NCI-H1436 treated with DMSO at 0.1 percent for 48 hours (cell line): Measurements from ENCODE around the gene ALG6.
"Not testable (repeated sequence)": the region's sequence is repeated elsewhere in the genome, so short reads cannot be mapped to it uniquely, and the experiment has no call there.

Source experiments
- DNase-seq: peaks from one replicate; lab custom pipeline; 2025; lab: John Stamatoyannopoulos, UW

The ALG6 gene

GRCh38 chr1:63328781-63329180 lies 38.6 kb upstream of the ALG6 start:
- no peak for DNase-seq

DNA sequence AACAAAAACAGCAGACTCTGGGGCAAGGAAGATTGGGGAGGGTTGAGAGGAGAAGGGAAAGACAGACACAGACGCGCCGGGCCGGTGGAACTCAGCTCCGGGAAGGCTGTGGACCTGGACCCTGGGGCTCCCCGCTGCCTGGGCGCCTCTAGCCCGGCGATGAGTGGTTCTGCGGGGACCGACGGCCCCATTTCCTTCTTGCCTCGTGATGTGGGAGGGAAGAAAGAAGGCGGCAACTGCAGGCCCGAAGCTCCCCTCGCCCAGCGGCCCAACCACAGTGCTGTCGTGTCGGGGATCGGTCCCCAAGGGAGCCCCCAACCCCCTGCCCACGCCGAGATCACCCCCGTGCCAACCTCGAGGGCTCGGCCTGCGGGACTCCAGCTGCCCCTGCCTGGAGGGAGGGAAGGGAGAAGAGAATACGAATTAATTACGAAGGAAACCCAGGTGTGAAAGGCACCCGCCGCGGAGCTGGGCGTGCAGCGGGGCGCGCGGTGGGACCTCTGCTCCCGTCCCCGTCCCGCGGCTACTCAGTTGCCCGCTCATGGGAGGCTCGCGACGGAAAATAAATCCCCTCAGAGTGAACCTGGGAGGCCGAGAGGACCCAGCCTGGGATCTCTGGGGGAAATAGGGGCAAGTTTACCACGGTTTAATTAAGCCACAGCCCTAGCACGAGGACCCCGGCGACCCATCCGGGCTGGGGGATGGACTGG lies 37.7 kb upstream of the ALG6 start:
- no peak for DNase-seq

GRCh38 chr1:63330331-63330916 lies 37.0 kb upstream of the ALG6 start:
- no peak for DNase-seq

GRCh38 chr1:63342402-63342801 lies 25.0 kb upstream of the ALG6 start:
- no peak for DNase-seq

- no peak for DNase-seq
These were observed 23.5 kb upstream of the ALG6 start for GRCh38 chr1:63343922-63344321.

DNA sequence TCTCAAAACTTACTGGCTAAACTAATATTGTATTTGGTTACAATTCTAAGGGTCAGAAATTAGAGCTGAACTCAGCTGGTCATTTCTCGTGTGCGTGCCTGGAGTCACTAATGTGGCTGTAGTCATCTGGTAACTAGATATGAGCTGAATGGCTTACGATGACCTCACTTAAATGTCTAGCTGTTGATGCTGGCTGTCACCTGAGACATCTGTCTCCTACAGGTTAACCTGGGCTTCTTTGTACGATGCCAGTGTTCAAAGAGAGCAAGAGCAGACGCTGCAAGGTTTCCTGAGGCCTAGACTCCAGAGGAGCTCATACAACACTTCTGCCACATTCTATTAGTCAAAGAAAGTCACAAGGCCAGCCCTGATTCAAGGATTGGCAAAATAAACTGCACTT lies 17.1 kb upstream of the ALG6 start:
- no peak for DNase-seq

DNA sequence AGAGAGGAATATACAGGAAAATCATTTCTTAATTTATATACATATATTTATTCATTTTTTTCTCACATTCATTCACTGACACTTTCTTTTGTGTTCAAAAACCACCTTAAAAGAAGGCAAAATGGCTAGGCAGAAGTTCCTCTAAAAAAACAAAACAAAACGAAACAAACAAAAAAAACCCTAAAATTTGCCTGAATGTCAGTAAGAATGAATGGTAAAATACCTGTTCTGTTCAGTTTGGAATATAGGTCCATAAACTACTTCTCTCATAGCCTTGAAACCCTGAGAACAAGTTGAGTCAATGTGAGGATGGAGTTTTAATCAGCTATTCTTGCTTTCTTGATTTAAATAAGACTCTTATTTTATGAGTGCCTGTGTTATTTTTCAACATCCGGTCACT lies 14.7 kb upstream of the ALG6 start:
- no peak for DNase-seq

DNA sequence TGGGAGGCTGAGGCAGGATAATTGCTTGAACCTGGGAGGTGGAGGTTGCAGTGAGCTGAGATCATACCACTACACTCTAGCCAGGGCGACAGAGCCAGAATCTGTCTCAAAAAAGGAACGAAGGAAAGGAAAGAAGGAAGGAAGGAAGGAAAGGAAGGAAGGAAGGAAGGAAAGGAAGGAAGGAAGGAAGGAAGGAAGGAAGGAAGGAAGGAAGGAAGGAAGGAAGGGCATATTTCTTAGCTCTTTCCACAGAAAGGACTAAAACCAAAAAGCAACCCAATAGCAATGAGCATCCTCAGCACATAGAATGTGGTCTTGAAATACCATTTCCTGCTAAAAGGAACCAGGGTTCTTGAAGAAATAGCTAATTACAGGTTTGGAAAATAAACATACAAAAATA lies 11.2 kb upstream of the ALG6 start:
- not testable (repeated sequence) for DNase-seq

DNA sequence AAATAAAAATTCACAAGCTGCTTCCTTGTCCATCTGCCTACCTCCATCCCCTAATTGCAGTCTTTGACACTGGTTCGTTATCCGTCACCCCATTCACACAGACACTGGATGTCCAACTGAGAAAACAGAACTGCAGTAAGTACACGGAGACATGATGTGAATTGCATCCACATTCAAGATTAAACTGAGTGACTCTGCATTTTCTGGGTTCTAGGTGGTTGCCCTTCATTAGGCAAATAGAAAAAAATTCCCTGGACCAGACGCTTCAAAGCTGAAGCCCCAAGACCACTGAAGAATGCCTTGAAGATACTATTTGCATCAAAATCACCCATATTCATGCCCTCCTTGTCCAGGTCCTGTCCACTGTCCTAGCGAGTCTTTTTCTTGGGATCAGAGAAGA lies 7.9 kb upstream of the ALG6 start:
- DNase-seq: no peak

GRCh38 chr1:63362073-63362472 lies 5.4 kb upstream of the ALG6 start:
- no peak for DNase-seq

DNA sequence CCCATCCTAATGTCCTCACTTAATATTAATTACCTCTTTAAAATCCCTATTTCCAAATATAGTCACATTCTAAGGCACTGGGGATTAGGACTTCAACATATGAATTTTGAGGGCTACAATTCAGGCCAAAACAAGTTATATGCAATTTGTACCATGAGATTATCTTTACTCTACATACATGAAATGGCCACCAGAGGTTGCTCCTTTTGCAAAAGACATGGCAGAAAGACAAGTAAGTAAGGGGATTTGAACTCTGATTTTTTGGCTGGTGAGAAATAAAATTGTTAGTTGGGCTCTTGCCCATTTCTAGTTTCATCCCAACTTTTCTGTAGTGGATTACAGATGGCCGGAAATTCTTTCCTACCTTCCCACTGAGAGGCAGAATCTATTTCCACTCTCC lies 4.8 kb upstream of the ALG6 start:
- no peak for DNase-seq

DNA sequence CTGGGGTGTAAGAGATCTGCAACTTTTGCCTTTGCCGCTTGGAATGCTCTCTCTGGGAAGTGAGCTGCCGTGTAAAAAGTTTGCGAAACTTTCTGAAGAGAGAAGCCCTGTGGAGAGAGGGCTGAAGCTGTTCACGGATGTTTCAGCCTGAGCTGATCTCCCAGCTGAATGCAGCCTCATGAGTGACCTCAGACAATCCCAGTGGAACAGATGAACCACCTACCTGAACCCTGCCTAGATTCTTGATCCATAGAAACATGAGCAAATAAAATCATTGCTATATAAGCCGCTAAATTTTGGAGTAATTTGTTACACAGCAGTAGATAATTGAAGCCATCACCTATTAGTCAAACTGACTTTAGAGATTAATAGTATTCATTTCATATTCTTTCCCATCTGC lies 4.4 kb upstream of the ALG6 start:
- DNase-seq: no peak

DNA sequence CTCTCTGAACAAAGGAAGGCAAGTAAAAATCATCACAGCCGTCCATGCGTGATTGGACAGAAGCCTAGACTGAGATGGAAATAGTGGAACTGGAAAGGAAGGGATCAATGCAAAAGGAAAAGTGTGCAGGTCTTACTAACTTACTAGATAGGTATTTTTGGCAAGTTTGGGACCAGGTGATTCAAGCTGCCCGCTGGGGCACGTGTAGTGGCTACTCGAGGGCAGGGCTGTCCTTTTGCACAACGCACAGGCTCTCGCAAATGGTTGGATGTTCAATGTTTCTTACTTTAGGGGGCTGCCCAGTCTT lies 566 bp upstream of the ALG6 start:
- no peak for DNase-seq

- no peak for DNase-seq
These were observed 704 bp downstream of the ALG6 start for GRCh38 chr1:63368131-63368530.

- DNase-seq: no peak
These were observed 12.2 kb downstream of the ALG6 start for GRCh38 chr1:63379583-63379982.

DNA sequence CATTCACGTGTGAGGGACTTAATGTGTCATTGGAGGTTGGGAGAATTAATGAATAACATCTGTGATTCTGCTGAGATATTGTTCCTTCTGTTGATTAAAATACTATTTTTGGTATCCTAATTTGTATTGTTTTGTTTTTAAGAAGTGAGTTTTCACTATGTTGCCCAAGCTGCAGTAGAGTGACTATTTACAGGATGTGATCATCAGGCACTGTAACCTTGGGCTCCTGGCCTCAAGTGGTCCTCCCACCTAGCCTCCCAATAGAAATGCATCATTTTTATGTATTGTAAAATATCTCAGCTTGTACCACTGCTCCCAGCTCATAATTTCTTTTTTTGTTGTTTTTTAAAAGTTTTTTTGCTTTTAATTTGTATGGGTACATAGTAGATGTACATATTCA lies 14.3 kb downstream of the ALG6 start:
- no peak for DNase-seq

GRCh38 chr1:63401945-63402344 lies 34.5 kb downstream of the ALG6 start:
- no peak for DNase-seq

DNA sequence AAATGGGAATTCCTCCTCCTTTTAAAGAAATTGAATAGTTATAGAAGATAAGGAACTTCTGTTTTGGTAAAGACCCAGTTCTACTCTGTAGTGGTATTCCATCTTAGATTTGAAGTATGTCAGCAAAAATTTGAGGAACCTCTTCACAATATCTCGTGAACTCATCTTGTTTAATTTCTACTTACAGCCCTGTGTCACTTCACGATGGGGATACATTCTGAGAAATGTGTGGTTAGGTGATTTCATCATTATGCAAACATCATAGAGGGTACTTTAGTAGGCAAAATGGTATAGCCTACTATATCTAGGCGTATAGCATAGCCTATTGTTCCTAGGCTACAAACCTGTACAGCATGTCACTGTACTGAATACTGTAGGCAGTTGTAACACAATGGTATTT lies 36.0 kb downstream of the ALG6 start:
- DNase-seq: no peak

GRCh38 chr1:63405021-63405420 lies 37.6 kb downstream of the ALG6 start:
- no peak for DNase-seq

DNA sequence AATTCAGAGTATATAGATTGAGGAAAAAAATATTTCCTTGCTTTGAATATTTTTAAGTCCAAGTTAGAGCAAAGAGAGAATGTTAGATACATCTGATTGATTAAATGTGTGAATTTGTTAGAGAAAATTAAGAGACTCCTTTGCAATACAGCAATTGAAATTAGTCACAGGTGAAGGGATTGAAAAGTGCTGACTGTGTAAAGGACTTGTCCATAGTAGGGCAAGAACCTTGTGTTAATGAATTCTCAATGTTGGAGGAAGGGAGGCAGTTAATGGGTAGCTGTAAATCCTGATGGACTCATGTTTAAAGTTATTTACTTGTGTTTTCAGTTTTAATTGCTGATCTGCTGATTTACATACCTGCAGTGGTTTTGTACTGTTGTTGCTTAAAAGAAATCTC lies 38.6 kb downstream of the ALG6 start:
- no peak for DNase-seq

DNA sequence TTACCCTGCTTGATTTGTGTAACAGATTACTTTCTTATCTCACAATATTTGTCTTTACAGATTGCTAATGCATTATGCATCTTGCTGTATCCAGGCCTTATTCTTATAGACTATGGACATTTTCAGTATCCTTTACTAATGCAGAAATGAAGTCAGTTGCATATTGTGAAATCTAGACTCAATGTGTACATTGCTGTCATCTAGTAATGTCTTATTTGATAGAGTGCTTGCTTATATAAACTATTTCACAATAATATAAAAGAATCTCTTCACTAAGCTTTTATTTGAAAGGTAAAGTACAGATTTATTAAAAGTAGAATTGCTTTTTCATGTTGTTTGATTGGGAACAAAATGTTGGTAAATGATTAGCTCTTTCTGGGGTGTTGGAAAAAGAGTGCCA lies 39.6 kb downstream of the ALG6 start:
- DNase-seq: no peak

- no peak for DNase-seq
These were observed 40.9 kb downstream of the ALG6 start for GRCh38 chr1:63408331-63408730.

- DNase-seq: no peak
These were observed 43.6 kb downstream of the ALG6 start for GRCh38 chr1:63411066-63411465.

DNA sequence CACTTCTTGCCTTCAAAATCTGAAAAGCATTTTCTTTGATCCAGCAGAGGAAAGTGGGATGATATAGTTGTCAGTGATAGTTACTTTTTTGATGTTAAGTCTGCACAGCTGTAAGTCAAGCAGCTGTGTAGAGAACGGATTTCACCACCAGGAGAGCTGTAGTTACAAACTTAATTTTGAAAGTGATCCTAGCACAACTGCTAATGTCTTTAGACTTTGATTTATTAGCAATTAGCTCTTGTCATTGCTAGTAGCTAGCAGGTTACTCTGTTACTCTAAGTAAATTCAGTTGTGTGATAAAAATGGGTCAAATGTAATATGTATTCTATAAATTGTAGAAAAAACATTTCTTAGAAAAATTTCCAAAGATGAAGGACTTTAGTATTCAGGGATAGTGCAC lies 46.0 kb downstream of the ALG6 start:
- no peak for DNase-seq
